Measurements from ENCODE around the gene C1orf198.

The C1orf198 gene

DNA sequence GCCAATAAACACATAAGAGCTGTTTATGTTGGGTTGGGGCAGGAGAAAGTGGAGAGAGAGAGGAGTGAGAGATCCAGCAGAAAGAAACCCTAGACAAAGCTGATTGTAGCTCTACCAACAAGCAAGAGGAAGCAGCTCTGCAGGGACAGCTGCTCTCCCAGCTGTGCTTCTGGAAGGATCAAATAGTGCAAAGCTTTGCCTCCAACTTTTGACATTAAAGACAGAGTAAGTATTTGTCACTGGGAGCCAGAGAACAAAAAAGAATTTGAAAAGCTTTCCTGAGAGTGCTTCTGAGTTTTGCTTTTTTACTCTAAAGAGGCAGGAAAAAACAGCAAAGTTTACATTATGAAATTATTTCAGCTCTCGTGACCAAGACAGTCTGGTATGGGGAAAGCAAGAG lies 28.5 kb upstream of the C1orf198 start:
- H3K23ac ChIP-seq (ENCODE audit: low read length) = no peak overlapping the region
- H2BK15ac ChIP-seq (replicated peaks; ENCODE audit: low read depth) = no peak overlapping the region
- no peak overlapping the region for H2BK120ac ChIP-seq (ENCODE audit: low read depth, low read length)
- no peak overlapping the region for H3K4ac ChIP-seq (ENCODE audit: low read depth, low read length)
- DNase-seq = no peak
- H3K4me2 ChIP-seq (ENCODE audit: low read length) = no peak overlapping the region
- H2BK5ac ChIP-seq (ENCODE audit: low read length) = no peak overlapping the region
- no peak overlapping the region for H2AK5ac ChIP-seq (ENCODE audit: low read length)
- no CpG with 5 or more reads among the region's 1 CpG for WGBS (ENCODE audit: extremely low coverage, insufficient coverage, low lambda C conversion rate)
- peaks cover 3% of the 10 kb centered on the region for H3K4me1 ChIP-seq (ENCODE audit: control insufficient read depth, low read depth, low read length)
- H4K5ac ChIP-seq (ENCODE audit: low read length) = no peak overlapping the region
- H4K8ac ChIP-seq (ENCODE audit: low read depth, low read length) = no peak overlapping the region
- no peak overlapping the region for H3K4me3 ChIP-seq (ENCODE audit: low read length)
- H3K27me3 ChIP-seq (ENCODE audit: insufficient read depth, low read length, poor library complexity) = no peaks in the 10 kb centered on the region
- H3K27ac ChIP-seq (ENCODE audit: low read depth, low read length) = no peak overlapping the region
- H3K18ac ChIP-seq (ENCODE audit: low read length) = no peak overlapping the region
- no peaks in the 10 kb centered on the region for H3K36me3 ChIP-seq (ENCODE audit: control insufficient read depth, insufficient read depth, low read length)
- H3K9ac ChIP-seq (ENCODE audit: low read length) = no peak overlapping the region
- no peak overlapping the region for H3K56ac ChIP-seq (ENCODE audit: low read length)
- no peaks in the 10 kb centered on the region for H3K79me2 ChIP-seq (ENCODE audit: control insufficient read depth, insufficient read depth, low read length)
- H3K79me1 ChIP-seq (ENCODE audit: low read length) = no peaks in the 10 kb centered on the region

DNA sequence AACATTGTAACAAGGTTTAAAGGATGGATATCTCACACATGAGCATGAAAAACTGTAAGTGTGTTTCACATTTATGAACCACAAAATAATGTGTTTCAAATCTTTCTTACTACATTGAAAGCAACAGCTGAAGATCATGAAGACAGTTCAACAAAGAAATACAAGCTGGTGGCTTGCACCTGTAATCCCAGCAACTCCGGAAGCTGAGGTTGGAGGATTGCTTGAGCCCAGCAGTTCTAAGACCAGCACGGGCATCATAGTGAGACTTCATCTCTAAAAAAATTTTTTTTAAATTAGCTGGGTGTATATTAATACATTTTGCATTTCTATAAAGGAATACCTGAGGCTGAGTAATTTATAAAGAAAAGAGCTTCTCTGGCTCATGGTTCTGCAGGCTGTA lies 27.1 kb upstream of the C1orf198 start:
- Histone ChIP-seq H3K9ac (ENCODE audit: low read length) (no peak overlapping the region), H2BK15ac (replicated peaks; ENCODE audit: low read depth) (no peak overlapping the region), H3K18ac (ENCODE audit: low read length) (no peak overlapping the region), H3K79me2 (ENCODE audit: control insufficient read depth, insufficient read depth, low read length) (no peaks in the 10 kb centered on the region), H3K4ac (ENCODE audit: low read depth, low read length) (no peak overlapping the region), H3K36me3 (ENCODE audit: control insufficient read depth, insufficient read depth, low read length) (no peaks in the 10 kb centered on the region), H3K4me1 (ENCODE audit: control insufficient read depth, low read depth, low read length) (peaks cover 3% of the 10 kb centered on the region), H2AK5ac (ENCODE audit: low read length) (no peak overlapping the region), H3K79me1 (ENCODE audit: low read length) (no peaks in the 10 kb centered on the region), H3K27ac (ENCODE audit: low read depth, low read length) (no peak overlapping the region), H2BK5ac (ENCODE audit: low read length) (no peak overlapping the region), H3K27me3 (ENCODE audit: insufficient read depth, low read length, poor library complexity) (no peaks in the 10 kb centered on the region), H3K4me3 (ENCODE audit: low read length) (no peak overlapping the region), H4K5ac (ENCODE audit: low read length) (no peak overlapping the region), H2BK120ac (ENCODE audit: low read depth, low read length) (no peak overlapping the region), H3K23ac (ENCODE audit: low read length) (no peak overlapping the region), H4K8ac (ENCODE audit: low read depth, low read length) (no peak overlapping the region), H3K4me2 (ENCODE audit: low read length) (no peak overlapping the region), H3K56ac (ENCODE audit: low read length) (no peak overlapping the region)
- no peak for DNase-seq
- WGBS (ENCODE audit: extremely low coverage, insufficient coverage, low lambda C conversion rate) = no CpG with 5 or more reads among the region's 2 CpGs

DNA sequence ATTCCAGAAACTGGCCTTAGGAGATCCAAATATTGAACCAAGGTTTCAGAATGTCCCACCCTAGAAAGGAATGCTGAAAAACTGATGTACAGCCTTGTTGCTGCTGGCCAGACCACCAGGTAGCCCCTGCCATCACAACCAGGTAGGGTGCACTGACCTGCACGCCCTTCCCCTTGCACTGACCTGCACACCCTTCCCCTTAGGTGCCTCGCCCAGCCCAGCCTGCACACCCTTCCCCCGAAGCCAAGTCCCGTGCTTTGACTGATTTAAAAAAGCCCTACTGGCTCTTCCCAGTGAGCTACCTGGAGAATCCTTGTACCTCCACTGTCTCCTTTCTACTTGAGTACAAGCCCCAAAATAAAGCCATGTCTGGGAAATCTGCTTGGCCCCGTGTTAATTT lies 26.3 kb upstream of the C1orf198 start:
- Histone ChIP-seq H3K36me3 (ENCODE audit: control insufficient read depth, insufficient read depth, low read length) (no peaks in the 10 kb centered on the region), H3K18ac (ENCODE audit: low read length) (no peak overlapping the region), H4K5ac (ENCODE audit: low read length) (no peak overlapping the region), H3K23ac (ENCODE audit: low read length) (no peak overlapping the region), H3K27ac (ENCODE audit: low read depth, low read length) (no peak overlapping the region), H3K56ac (ENCODE audit: low read length) (no peak overlapping the region), H3K9ac (ENCODE audit: low read length) (no peak overlapping the region), H2BK120ac (ENCODE audit: low read depth, low read length) (no peak overlapping the region), H3K4me3 (ENCODE audit: low read length) (no peak overlapping the region), H3K4ac (ENCODE audit: low read depth, low read length) (no peak overlapping the region), H3K27me3 (ENCODE audit: insufficient read depth, low read length, poor library complexity) (no peaks in the 10 kb centered on the region), H3K4me1 (ENCODE audit: control insufficient read depth, low read depth, low read length) (peaks cover 3% of the 10 kb centered on the region), H3K79me1 (ENCODE audit: low read length) (no peaks in the 10 kb centered on the region), H3K79me2 (ENCODE audit: control insufficient read depth, insufficient read depth, low read length) (no peaks in the 10 kb centered on the region), H2BK15ac (replicated peaks; ENCODE audit: low read depth) (no peak overlapping the region), H2BK5ac (ENCODE audit: low read length) (no peak overlapping the region), H2AK5ac (ENCODE audit: low read length) (no peak overlapping the region), H4K8ac (ENCODE audit: low read depth, low read length) (no peak overlapping the region), H3K4me2 (ENCODE audit: low read length) (no peak overlapping the region)
- DNase-seq = no peak
- WGBS (ENCODE audit: extremely low coverage, insufficient coverage, low lambda C conversion rate) = no CpG with 5 or more reads among the region's 5 CpGs

DNA sequence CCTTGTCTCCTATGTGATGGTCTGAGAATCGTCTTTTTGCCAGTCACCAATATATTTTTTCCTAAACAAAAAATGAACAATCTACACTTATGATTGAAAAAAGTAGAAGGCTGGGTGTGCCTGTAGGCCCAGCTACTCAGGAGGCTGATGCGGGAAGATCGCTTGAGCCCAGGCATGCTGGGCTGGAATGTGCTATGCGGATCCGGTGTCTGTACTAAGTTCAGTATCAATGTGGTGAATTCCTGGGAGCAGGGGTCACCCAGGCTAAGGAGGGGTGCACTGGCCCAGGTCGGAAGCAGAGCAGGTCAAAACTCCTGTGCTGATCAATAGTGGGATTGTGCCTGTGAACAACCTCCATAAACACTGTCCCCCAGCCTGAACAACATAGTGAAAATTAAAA lies 25.7 kb upstream of the C1orf198 start:
- H2AK5ac ChIP-seq (ENCODE audit: low read length) = no peak overlapping the region
- no peak for DNase-seq
- no peak overlapping the region for H2BK120ac ChIP-seq (ENCODE audit: low read depth, low read length)
- no peaks in the 10 kb centered on the region for H3K79me1 ChIP-seq (ENCODE audit: low read length)
- no peak overlapping the region for H4K5ac ChIP-seq (ENCODE audit: low read length)
- H3K9ac ChIP-seq (ENCODE audit: low read length) = no peak overlapping the region
- peaks cover 3% of the 10 kb centered on the region for H3K4me1 ChIP-seq (ENCODE audit: control insufficient read depth, low read depth, low read length)
- H3K4me2 ChIP-seq (ENCODE audit: low read length) = no peak overlapping the region
- H3K23ac ChIP-seq (ENCODE audit: low read length) = no peak overlapping the region
- H3K27ac ChIP-seq (ENCODE audit: low read depth, low read length) = no peak overlapping the region
- H3K36me3 ChIP-seq (ENCODE audit: control insufficient read depth, insufficient read depth, low read length) = no peaks in the 10 kb centered on the region
- no peak overlapping the region for H3K4me3 ChIP-seq (ENCODE audit: low read length)
- no peaks in the 10 kb centered on the region for H3K27me3 ChIP-seq (ENCODE audit: insufficient read depth, low read length, poor library complexity)
- no peak overlapping the region for H2BK15ac ChIP-seq (replicated peaks; ENCODE audit: low read depth)
- H3K4ac ChIP-seq (ENCODE audit: low read depth, low read length) = no peak overlapping the region
- H2BK5ac ChIP-seq (ENCODE audit: low read length) = no peak overlapping the region
- no peak overlapping the region for H3K18ac ChIP-seq (ENCODE audit: low read length)
- H3K56ac ChIP-seq (ENCODE audit: low read length) = no peak overlapping the region
- no peaks in the 10 kb centered on the region for H3K79me2 ChIP-seq (ENCODE audit: control insufficient read depth, insufficient read depth, low read length)
- no CpG with 5 or more reads among the region's 6 CpGs for WGBS (ENCODE audit: extremely low coverage, insufficient coverage, low lambda C conversion rate)
- no peak overlapping the region for H4K8ac ChIP-seq (ENCODE audit: low read depth, low read length)

DNA sequence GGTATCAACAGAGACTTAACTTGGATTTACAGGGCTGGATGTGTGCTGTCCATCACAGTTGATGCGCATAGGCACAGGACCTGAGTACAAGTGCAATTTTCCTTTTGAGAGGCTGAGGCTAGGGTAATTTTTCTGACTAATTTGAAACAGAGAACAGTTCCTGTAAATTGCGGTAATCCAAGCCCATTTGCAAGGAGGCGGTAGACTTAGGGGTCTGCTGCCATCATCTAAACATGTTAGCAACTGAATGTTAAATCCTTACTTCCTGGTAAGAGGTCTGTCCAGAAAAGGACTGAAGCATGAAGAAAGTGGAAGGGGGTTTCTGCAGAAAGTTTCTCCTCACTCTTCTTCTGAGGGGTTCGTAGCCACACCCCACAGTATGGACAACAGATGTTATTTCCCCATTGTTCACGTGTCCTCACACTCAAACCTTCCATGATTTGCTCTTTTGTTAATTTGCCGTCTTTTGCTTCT lies 23.7 kb upstream of the C1orf198 start:
- H3K4ac ChIP-seq (ENCODE audit: low read depth, low read length) = no peak overlapping the region
- H2BK5ac ChIP-seq (ENCODE audit: low read length) = no peak overlapping the region
- H4K8ac ChIP-seq (ENCODE audit: low read depth, low read length) = no peak overlapping the region
- no peaks in the 10 kb centered on the region for H3K27me3 ChIP-seq (ENCODE audit: insufficient read depth, low read length, poor library complexity)
- WGBS (ENCODE audit: extremely low coverage, insufficient coverage, low lambda C conversion rate) = no CpG with 5 or more reads among the region's 6 CpGs
- H2BK15ac ChIP-seq (replicated peaks; ENCODE audit: low read depth) = no peak overlapping the region
- H3K79me1 ChIP-seq (ENCODE audit: low read length) = no peaks in the 10 kb centered on the region
- no peak overlapping the region for H3K27ac ChIP-seq (ENCODE audit: low read depth, low read length)
- no peak overlapping the region for H3K23ac ChIP-seq (ENCODE audit: low read length)
- H3K4me3 ChIP-seq (ENCODE audit: low read length) = no peak overlapping the region
- peak; percentile 16 for DNase-seq
- H2AK5ac ChIP-seq (ENCODE audit: low read length) = no peak overlapping the region
- H3K18ac ChIP-seq (ENCODE audit: low read length) = no peak overlapping the region
- no peak overlapping the region for H3K4me2 ChIP-seq (ENCODE audit: low read length)
- no peak overlapping the region for H3K56ac ChIP-seq (ENCODE audit: low read length)
- H3K4me1 ChIP-seq (ENCODE audit: control insufficient read depth, low read depth, low read length) = peaks cover 3% of the 10 kb centered on the region
- no peak overlapping the region for H3K9ac ChIP-seq (ENCODE audit: low read length)
- H2BK120ac ChIP-seq (ENCODE audit: low read depth, low read length) = no peak overlapping the region
- no peak overlapping the region for H4K5ac ChIP-seq (ENCODE audit: low read length)
- no peaks in the 10 kb centered on the region for H3K79me2 ChIP-seq (ENCODE audit: control insufficient read depth, insufficient read depth, low read length)
- no peaks in the 10 kb centered on the region for H3K36me3 ChIP-seq (ENCODE audit: control insufficient read depth, insufficient read depth, low read length)

DNA sequence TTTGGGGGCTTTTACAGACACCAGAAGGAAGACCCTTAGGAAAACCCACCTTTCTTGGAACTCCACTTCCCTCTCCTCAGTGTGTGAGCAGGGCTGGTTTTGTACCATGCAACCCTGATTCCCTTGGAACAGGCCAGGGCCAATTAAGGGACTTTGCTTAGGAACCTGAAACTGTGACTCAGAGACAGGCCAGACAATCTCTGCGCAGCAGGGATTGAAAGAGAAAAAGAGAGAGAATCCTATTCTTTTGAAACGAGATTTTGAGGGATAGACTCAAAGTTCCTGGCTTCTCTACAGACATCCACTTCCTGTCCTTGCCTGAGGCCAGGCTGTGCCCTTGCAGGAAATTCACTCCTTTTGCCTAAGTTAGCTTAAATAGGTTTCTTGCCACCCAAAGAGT lies 23.1 kb upstream of the C1orf198 start:
- Histone ChIP-seq H3K9ac (ENCODE audit: low read length) (no peak overlapping the region), H3K4ac (ENCODE audit: low read depth, low read length) (no peak overlapping the region), H3K36me3 (ENCODE audit: control insufficient read depth, insufficient read depth, low read length) (no peaks in the 10 kb centered on the region), H2AK5ac (ENCODE audit: low read length) (no peak overlapping the region), H3K23ac (ENCODE audit: low read length) (no peak overlapping the region), H4K8ac (ENCODE audit: low read depth, low read length) (no peak overlapping the region), H3K4me1 (ENCODE audit: control insufficient read depth, low read depth, low read length) (peaks cover 3% of the 10 kb centered on the region), H3K27me3 (ENCODE audit: insufficient read depth, low read length, poor library complexity) (no peaks in the 10 kb centered on the region), H3K79me1 (ENCODE audit: low read length) (no peaks in the 10 kb centered on the region), H3K4me3 (ENCODE audit: low read length) (no peak overlapping the region), H2BK15ac (replicated peaks; ENCODE audit: low read depth) (no peak overlapping the region), H2BK120ac (ENCODE audit: low read depth, low read length) (no peak overlapping the region), H3K56ac (ENCODE audit: low read length) (no peak overlapping the region), H2BK5ac (ENCODE audit: low read length) (no peak overlapping the region), H3K79me2 (ENCODE audit: control insufficient read depth, insufficient read depth, low read length) (no peaks in the 10 kb centered on the region), H3K4me2 (ENCODE audit: low read length) (no peak overlapping the region), H3K18ac (ENCODE audit: low read length) (no peak overlapping the region), H3K27ac (ENCODE audit: low read depth, low read length) (no peak overlapping the region), H4K5ac (ENCODE audit: low read length) (no peak overlapping the region)
- WGBS (ENCODE audit: extremely low coverage, insufficient coverage, low lambda C conversion rate) = no CpG with 5 or more reads among the region's 2 CpGs
- DNase-seq = peak; percentile 66

Data from mesendoderm (in vitro differentiated cells).